Measurements from ENCODE around the gene MYLK3.
"Not testable (repeated sequence)": the region's sequence is repeated elsewhere in the genome, so short reads cannot be mapped to it uniquely, and the experiment has no call there.

The MYLK3 gene

DNA sequence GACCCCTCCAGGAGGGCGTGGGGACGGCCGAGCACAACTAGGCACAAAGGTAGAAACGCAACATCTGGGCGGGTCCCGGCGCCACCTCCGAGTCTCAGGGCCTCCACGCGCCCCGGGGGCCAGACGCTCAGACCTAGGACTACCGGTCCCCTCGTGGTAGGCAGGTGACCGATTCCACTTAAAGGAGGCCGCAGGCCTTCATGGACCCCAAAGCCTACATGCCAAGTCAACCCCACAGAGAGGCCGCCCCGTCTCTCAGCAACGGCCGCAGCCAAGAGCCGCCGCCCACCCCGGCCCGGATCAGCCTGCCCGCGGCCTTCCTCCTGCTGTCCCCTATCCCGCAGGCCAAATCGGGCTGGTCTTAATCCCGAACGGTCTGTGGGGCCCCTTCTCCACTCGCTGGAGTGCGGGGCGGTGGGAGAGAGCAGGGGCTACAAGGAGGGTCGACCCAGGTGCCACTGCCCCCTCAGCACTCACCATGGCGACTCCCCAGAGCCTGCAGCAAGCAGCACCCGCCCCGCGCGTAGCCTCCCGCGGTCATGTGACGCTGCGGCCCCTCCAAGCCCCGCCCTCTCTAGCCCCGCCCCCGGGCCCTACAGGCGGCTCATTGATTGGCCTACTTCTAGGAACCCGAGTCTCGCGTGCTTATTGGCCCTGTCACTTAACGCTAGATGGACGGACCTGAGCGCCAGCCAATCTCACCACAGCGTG lies 59.3 kb downstream of the MYLK3 start, which contains the start of gene VPS35:
VPS35 (minus strand) TSS at position 525 of the 711 bp plus-strand sequence; CDS start at position 480, 45 bp downstream.
- peak; percentile 99 for DNase-seq

GRCh38 chr16:46688101-46688653 lies 60.0 kb downstream of the MYLK3 start:
- no peak for DNase-seq

DNA sequence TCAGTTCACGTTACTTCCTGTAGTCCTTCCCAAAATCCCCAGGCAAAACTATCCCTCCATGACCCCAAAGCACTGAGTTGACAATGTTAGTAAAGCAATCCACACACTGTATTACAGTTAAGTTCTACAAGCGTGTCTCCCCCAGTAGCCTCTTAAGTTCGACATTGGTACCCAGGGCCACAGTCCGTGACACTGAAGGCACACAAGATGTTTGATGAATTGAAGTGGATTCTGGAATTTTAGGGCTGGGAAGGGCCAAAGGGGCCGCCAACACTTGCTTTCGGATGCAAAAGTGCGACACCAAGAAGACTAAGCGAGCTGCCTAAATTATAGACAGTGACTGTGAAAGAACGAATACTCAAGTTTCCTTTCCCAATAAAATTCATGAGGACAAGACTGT lies 60.7 kb downstream of the MYLK3 start:
- DNase-seq = no peak

GRCh38 chr16:46686815-46687473 lies 61.2 kb downstream of the MYLK3 start:
- DNase-seq = no peak

GRCh38 chr16:46681867-46682266 lies 66.3 kb downstream of the MYLK3 start:
- DNase-seq = not testable (repeated sequence)

GRCh38 chr16:46677943-46678342 lies 70.2 kb downstream of the MYLK3 start:
- DNase-seq = not testable (repeated sequence)

DNA sequence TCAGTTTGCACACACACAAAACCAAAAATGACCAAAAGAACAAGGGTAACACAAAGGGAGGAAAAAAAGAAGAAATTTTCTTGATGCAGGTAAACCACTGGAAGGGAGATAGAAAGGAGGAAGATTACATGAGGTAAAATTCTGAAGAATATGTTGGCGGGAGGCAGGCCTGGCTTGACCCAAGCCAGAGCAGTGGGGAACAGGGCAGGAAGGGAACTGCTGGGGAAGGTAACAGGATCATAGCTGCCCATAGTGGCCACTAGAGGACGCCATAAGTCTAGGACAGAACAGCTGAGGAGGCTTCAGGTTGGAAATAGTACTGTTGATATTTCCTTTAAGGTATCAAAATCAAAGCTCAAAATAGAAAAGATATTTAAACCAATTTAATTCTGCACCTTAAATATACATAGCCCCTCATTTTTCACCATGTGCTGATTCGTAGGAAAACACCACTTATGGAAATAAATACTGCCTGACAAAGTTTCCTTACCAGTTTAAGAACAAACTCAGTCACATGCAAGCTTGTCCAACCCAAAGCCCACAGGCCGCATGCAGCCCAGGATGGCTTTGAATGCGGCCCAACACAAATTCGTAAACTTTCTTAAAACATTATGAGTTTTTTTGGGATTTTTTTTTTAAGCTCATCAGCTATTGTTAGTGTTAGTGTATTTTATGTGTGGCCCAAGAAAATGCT lies 74.7 kb downstream of the MYLK3 start:
- peak; percentile 37 for DNase-seq

DNA sequence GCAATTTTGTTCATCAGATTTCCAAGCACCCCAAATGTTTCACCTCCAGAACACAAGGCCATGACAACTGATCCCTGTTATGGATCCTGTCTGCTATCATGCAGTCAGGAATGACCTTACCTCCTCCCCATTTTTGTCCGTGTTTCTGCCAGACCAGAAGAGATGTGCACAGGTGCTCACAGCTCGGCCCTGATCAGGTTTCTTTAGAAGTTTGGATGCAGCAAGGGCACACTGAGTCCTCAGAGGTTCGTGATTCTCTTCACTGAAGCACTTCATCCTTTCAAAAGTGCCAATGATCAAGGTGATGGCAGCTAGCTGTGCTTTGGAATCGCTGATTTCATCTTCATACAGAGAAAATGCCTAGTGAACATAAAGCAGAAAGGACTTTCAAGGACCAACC lies 86.0 kb downstream of the MYLK3 start:
- DNase-seq = no peak

DNA sequence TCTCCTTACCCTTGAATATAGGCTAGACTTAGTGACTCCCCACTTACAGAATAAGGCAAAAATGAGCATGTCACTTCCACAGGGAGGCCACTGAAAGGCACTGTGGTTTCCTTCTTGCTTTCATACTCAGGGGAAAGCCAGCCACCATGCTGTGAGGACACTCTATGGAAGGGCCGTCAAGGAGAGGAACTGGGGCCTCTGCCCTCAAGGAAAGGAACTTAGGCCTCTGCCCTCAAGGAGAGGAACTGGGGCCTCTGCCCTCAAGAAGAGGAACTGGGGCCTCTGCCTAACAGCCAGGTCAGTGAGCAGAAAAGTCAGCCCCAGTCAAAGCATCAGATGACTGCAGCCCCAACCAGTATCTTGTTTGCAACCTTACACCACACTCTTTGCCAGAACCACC lies 89.2 kb downstream of the MYLK3 start:
- DNase-seq = no peak
